HG03025 (cell line): ENCODE data around the gene ATP1B1.
"Not testable (repeated sequence)": the region's sequence is repeated elsewhere in the genome, so short reads cannot be mapped to it uniquely, and the experiment has no call there.

Experiments
- ATAC-seq: cut with Tn5 transposase; IDR thresholded peaks from one replicate; pipeline ENCODE4 v1.9.1; 2021; ENCODE audit warnings: mild to moderate bottlenecking, moderate library complexity; ENCODE audit not compliant: unreplicated experiment, low FRiP score

The ATP1B1 gene

DNA sequence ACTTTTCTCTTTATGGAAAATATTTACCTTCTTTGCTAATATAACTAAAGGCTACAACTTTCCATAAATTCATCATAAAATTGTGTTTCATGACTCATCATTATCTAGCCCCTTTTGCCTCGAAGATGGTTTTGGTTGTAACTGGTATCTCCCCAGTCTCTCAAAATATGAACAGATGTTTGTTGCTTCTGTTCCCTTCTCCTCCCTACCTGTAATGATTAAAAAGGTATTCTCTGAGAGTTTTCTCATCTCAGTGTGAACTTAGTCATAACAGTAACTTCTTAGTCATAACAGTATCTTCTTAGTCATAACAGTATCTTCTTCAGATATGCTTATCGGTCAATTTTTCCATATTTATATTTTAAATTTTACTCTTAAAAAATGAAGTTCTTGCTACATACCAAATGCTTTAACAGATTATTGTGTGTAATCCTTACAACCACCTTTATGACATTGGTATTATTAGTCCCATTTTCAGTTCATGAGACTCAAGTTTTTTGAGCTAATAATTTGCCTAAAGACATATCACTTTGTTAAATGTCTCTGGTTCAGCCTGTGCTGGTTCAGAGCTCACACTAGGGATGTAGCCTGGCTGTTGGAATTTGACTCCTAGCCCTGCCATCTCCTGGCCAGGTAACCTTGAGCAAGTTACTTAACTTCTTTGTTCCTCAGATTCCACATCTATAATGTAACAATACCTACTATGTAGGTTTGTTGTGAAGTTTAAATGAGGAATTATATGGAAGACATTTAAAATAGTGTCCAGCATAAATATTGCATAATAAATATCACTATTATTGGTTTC, 32.6 kb downstream of the ATP1B1 start:
- peak; percentile 71 for ATAC-seq

DNA sequence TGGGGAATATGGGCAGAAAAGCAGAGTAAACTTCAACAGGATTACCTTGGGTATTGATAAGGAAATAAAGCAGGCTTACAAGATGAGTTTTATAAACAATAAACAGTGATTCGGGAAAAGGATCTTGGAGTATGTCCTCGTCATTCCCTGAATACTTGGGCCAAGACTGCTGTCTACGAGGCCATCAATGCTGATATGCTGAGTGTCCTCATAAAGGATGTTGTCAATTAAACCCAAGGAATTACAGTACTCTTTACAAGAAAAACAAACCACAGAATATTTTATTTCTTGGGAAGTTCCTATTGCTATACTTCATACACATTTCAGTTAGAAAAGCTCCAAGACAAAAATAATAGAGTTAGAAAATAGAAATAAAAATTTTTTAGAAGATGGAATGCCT, 34.9 kb downstream of the ATP1B1 start:
- ATAC-seq = no peak

DNA sequence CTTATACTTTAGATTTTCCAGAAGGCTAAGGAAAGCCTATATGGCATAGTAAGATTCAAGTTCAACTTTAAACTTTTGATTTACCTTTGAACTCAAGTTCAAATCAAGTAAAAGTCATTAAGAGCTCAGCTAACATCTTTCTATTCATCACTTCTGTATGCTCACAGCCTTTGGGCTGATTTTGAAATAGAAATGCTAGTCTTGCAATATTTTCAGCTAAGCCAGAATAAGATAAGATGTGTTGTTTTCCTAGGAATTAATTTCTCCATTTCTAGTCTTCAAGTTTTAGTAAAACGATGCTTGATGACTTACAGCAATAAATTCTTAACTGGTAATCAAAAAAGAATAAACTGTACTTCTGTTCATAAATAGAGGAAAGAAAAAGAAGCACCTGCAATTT, 35.6 kb downstream of the ATP1B1 start:
- ATAC-seq = no peak

DNA sequence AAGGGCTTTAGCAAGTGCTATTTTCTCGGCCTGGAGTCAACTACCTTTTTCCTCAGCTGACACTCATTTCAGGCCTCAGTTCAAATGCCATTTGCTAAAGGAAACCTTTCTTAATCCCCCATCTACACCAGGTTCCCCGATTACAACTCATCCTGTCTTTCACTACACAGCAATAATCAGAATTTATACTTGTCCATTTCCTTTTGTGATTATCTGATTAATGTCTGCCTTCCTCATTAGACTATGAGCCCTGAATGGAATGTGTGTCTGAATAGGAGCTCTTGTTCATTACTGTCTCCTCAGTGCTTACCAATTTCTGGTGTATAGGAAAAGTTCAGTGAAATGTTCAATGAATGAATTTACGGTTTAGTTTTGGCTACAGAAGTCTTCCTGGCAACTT, 36.9 kb downstream of the ATP1B1 start:
- no peak for ATAC-seq

DNA sequence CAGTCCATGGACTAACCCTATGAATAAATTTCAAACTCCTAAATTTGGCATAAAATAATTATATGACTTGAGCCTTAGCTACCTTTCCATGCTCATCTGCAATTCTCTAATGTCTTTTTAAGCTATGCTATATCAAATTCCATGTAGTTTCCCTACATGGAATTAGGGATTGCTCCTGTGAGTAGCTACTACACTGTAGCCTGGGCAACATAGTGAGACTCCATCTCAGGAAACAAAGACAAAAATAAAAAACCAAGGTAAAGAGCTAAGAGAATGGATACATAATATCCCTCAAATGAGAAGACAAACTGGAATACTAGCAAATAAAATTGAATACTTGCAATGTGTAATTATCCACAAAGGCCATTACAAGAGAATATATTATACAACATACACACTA, 37.5 kb downstream of the ATP1B1 start:
- ATAC-seq = no peak

DNA sequence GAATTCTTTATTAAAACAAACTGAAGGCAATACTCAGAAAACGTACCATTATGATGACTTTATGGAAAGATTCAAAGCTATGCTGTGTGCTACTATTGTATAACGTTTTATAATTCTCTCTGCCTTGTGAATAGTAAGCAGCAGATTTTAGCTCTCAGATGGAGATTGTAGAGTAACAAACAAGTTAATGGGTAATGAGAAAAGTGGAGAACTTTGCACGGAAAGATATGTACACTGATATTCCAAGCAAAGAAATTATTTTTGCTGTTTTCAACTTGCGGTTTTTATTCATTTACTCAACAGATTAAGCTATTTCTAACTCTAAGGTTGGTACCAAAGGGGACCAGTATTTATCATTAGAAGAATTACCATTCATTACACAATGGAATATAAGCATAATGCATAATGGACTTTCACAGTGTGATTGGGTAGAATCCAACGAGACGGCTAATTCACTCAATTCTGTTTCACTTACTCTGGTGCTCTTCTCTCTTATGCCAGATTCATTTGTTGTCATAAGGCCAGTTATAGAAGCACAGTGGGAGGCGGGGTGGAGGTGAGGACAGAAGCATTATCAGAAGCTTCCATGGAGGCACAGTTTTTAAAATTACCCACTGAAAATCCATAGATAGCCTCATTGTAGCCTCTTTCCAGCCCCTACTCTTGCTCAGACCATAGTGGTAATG, 38.6 kb downstream of the ATP1B1 start:
- ATAC-seq = no peak

DNA sequence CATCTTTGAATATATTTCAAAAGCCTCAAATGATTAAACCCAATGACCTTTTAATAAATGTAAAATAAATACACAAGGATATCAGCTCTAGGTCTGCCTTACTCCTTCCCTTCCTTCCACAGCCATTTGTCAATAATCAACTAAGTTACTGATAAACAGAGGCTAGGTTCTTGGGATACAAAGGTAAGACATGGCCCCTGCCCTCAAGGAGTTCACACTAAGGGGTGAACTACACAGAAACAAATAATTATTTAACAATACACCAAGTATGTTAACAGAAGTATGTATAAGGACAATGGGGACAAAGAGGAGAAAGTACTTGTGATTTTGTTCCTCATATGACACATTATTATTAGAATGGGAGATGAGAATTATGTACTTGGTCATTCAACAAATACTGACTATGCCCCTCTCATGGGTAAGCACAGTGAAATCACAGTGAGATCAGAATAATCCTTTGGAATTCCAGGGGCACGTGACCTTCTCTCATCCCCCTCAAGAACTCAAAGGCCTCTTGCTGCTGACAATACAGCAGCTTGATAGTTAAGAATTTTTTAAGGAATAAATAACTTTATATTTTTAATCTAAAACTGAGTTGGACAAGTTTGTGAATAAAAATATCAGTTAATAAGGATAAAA, 40.2 kb downstream of the ATP1B1 start:
- ATAC-seq = no peak

DNA sequence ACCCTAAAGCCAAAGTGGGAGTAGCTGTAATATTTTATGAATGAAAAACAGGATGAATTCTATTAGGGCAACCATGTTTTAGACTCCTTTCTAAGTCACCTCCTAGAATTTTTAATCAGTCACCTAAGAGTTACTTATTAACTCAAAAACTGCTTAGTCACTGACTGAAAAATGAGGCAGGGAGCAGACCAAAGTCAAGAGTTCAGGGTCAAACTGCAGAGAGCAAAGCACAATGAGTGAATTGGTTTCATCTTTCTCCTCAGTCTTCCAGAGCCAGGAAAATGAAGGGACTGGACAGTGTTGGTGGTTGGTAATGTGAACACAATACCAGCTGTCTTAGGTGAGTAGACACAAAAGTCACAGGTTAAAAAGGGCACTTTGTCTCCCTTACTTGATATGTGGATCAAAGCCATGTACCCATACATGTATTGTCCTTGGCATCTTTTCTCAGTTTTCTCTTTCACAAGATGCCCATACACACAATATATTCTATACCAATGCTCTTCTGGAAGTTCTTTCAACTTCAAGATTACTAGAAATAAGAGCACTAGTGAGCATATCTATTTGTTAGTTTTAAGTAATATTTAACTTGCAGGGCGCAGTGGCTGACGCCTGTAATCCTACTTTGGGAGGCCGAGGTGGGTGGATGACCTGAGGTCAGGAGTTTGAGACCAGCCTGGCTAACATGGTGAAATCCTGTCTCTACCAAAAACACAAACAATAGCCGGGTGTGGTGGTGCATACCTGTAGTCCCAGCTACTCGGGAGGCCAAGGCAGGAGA, 42.2 kb downstream of the ATP1B1 start:
- ATAC-seq = no peak

DNA sequence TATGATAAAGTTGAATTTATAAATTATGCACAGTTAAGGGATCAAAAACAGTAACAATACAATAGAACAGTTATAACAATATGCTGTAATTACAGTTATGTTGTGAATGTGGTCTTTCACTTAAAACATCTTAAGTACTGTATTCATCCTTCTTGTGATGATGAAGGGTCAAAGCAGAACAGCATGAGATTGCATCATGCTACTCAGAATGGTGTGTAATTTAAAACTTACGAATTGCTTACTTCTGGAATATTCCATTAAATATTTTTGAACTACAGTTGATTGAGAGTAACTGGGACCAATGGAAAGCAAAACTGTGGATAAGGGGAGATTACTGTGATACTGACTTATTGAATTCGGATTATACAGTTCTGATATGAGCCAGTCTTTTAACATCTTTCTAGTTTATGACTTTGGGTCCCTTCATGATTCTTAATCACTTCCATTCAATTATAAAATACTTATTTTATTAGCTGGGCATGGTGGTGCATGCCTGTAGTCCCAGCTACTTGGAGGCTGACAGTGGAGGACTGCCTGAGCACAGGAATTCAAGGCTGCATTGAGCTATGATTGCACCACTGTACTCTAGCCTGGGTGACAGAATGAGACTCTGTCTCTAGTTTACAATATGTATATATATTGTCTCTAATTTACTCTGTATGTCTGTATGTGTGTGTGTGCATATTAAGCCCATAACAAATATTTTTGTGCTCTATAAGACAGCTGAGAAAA, 43.2 kb downstream of the ATP1B1 start:
- no peak for ATAC-seq

DNA sequence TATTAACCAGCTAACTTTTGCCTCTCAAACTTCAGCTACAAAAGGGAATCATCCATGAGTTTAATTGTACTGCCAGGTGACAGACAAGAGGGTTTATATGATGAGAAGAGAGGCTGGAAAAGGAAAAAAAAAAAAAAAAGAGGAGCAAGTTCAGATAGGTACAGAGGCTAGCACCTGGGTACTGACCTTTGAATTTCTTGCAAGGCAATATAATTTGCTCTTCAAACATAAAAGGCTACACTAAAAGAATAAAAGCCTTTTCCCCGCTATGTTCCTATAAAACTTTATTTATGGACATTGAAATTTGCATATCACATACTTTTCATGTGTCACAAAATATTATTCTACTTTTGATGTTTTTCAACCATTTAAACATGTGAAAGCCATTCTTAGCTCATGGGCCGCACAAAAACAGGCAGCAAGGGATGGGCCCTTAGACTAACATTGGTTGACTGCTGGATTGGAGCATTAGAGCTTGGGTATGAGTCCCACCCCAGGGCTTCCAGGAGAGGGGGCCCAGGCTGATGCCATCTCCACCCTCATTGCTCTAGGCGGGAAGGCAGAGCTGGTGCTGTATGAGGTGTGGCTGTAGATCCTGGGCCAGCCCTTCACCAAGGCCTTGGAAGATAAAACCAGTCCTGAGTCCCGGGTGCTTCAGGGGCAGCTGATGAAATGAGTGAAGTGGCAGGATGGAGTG, 44.3 kb downstream of the ATP1B1 start:
- no peak for ATAC-seq

DNA sequence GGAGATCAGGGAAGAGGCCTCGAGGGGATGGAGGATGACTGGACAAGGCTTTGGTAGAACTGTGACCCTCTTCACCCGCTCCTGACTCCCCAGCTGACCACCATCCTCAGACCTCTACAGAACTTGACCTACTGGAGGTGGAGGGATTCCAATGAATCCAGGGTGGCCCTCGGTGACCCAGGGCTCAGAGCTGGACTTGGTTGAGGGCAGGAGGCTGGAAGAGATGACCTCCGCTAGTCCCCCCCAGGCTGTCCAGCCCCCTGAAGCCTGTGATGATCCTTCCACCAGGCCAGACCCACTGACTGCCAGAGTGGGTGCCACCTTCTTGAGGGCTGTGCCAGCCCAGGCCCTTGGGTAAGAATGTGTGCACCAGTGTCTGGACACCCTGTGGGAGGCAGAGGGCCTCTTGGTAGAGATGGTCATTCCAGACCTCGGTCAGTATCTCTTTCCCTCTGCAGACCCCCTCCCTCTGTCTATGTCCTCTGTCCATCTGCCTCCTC, 44.9 kb downstream of the ATP1B1 start:
- no peak for ATAC-seq

DNA sequence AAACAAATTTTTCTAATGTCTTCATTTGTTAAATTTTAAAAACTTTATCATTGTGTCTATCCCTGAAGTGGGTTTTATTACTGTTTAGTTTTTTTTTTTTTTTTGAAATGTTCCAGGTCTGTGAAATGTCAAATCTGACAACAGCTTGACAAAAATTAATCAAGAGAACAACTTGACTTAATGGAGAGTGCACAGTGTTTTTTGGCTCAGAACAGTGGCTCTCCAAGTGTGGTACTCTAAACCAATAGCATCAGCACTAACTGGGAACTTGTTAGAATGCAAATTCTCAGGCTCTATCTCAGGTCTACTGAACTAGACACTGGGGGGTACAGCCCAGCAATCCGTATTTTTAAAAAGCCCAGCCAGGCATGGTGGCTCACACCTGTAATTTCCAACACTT, 49.2 kb downstream of the ATP1B1 start:
- ATAC-seq = no peak

DNA sequence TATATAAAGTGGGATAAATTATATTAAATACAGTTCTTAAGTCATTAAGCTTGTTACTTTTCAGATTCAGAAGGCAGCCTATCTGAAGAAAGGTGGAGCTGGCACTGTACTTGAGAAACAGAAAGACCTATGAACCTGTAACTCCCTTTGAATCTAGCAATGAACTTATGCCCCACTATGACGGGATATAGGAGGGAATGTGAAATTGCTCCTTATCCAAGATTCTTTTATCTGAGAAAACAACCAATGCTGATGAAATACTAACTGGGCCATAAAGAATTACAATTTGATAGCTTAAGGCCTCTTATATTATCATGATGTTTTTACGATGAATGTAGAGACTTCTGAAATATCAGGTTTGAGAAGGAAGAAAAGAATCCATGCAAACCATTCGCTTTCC, 50.1 kb downstream of the ATP1B1 start:
- ATAC-seq = no peak

DNA sequence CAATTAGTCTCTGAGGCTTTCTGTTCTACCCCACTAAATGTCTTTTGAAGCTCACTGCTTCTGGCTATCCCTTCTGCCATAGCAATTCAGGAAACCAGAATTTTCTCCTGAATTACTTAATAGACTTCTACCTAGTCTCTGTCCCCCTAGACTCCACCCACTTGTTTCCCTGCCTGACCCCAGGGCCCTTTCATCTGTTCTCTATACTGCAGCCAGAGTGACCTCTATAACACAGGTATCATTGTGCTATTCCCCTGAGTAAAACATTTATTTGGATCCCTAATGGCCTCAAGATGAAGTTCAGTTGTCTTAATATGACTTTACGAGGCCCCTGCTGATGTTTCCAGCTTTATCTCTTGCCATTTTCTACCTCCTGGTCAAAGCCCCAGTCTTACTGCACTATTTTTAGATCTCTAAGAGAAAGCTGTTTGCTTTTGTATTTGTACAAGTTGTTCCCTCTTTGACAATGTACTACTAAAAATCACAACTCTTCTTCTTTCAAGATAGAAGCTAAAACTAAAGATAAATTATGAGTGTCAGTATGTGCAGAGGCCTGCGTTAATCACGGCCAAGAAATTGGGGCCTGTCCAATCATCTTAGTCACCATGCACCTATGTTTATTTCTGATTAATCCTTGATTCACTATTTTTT, 54.5 kb downstream of the ATP1B1 start:
- no peak for ATAC-seq

DNA sequence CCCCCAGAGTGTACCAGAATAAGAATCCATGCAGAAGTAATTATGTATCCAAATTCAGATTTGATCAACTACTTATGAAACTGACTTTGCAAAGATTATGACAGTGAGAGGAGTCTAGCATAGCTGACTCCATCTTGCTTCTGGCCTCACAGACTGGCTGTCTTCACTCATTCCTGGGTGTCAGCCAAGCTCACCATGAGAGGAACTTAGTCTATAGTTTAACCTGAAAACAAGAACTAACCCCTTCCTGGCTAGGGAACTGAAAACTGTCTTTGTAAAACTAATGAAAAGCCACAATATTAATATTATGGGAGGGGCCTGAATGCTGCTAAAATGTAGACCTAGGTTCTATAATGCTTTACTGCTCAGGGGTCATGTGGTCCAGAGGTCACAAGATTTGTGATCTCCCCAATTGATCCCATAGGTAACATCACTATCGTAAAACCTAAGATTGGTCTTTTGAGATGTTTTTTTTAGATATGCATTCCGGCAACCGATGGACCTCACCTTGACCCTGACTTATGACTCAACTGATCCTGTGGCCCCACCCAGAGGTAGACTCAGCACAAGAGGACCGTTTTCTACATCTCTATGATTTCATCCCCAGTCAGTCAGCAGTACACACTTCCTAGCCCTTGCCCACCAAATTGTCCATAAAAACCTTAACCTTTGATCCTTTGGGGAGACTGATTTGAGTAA, 55.2 kb downstream of the ATP1B1 start:
- ATAC-seq = peak; percentile 69

DNA sequence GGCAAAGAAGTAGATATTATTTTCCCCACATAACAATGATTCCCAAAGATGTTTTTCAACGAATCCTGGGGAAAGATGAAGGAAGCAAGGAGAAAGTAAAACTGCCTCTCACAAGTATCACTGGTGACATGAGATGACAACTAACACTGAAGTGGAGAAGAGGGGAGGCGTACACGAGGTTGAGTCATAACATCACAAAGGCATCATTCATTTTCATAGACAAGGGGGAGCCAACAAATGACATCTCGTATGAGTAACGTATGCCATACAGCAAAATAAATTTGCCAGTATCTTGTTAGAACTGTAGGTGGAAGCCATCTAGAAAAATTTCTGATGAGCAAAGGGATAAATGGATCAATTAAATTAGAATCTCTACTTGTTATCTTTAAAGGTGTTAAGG, 56.6 kb downstream of the ATP1B1 start:
- no peak for ATAC-seq

DNA sequence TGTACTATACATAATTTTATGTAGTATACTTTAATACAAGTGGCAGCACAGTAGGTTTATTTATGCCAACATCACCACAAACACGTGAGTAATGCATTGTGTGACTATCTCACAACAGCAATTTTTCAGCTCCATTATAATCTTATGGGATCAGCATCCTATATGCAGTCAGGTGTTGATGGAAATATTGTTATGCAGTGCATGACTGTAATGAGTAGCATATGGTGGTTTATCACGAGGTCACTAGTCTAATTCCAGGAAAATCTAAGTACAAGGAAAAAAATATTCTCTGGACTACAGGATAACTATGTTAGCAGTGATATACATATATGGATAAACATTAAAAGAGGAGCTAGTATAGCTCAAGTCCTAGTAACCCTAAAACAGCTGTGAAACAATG, 69.0 kb downstream of the ATP1B1 start:
- ATAC-seq = no peak

DNA sequence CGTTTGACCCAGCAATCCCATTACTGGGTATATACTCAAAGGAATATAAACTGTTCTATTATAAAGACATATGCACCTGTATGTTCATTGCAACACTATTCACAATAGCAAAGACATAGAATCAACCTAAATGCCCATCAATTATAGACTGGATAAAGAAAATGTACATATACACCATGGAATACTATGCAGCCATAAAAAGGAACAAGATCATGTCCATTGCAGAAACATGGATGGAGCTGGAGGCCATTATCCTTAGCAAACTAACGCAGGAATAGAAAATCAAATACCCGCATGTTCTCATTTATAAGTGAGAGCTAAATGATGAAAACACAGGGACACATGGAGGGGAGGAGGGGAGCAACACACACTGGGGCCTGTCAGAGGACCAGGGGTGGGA, 72.9 kb downstream of the ATP1B1 start:
- ATAC-seq = not testable (repeated sequence)
